GM21367 (cell line): Measurements from ENCODE around the gene KANSL1.
"Not testable (repeated sequence)": the region's sequence is repeated elsewhere in the genome, so short reads cannot be mapped to it uniquely, and the experiment has no call there.

Source experiments
- ATAC-seq: cut with Tn5 transposase; IDR thresholded peaks from one replicate; pipeline ENCODE4 v1.9.1; 2021; ENCODE audit not compliant: unreplicated experiment

Gene KANSL1

DNA sequence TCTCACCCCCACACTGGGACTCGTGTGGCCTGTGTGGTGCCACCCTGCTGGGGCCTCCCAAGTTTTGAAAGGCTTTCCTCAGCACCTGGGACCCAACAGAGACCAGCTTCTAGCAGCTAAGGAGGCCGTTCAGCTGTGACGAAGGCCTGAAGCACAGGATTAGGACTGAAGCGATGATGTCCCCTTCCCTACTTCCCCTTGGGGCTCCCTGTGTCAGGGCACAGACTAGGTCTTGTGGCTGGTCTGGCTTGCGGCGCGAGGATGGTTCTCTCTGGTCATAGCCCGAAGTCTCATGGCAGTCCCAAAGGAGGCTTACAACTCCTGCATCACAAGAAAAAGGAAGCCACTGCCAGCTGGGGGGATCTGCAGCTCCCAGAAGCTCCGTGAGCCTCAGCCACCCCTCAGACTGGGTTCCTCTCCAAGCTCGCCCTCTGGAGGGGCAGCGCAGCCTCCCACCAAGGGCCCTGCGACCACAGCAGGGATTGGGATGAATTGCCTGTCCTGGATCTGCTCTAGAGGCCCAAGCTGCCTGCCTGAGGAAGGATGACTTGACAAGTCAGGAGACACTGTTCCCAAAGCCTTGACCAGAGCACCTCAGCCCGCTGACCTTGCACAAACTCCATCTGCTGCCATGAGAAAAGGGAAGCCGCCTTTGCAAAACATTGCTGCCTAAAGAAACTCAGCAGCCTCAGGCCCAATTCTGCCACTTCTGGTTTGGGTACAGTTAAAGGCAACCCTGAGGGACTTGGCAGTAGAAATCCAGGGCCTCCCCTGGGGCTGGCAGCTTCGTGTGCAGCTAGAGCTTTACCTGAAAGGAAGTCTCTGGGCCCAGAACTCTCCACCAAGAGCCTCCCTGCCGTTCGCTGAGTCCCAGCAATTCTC, 166.8 kb downstream of the KANSL1 start:
- no peak for ATAC-seq

DNA sequence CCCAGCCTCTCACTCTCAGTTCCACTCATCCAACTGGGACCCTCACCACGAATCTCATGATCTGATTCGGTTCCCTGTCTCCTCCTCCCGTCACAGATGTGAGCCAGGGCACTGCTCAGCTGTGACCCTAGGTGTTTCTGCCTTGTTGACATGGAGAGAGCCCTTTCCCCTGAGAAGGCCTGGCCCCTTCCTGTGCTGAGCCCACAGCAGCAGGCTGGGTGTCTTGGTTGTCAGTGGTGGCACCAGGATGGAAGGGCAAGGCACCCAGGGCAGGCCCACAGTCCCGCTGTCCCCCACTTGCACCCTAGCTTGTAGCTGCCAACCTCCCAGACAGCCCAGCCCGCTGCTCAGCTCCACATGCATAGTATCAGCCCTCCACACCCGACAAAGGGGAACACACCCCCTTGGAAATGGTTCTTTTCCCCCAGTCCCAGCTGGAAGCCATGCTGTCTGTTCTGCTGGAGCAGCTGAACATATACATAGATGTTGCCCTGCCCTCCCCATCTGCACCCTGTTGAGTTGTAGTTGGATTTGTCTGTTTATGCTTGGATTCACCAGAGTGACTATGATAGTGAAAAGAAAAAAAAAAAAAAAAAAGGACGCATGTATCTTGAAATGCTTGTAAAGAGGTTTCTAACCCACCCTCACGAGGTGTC, 167.6 kb downstream of the KANSL1 start:
- no peak for ATAC-seq

DNA sequence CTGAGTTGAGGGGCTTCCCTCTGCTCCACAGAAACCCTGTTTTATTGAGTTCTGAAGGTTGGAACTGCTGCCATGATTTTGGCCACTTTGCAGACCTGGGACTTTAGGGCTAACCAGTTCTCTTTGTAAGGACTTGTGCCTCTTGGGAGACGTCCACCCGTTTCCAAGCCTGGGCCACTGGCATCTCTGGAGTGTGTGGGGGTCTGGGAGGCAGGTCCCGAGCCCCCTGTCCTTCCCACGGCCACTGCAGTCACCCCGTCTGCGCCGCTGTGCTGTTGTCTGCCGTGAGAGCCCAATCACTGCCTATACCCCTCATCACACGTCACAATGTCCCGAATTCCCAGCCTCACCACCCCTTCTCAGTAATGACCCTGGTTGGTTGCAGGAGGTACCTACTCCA, 168.2 kb downstream of the KANSL1 start:
- no peak for ATAC-seq

DNA sequence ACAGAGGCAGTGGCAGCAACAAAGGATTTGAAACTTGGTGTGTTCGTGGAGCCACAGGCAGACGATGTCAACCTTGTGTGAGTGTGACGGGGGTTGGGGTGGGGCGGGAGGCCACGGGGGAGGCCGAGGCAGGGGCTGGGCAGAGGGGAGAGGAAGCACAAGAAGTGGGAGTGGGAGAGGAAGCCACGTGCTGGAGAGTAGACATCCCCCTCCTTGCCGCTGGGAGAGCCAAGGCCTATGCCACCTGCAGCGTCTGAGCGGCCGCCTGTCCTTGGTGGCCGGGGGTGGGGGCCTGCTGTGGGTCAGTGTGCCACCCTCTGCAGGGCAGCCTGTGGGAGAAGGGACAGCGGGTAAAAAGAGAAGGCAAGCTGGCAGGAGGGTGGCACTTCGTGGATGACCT, 168.6 kb downstream of the KANSL1 start:
- ATAC-seq, result no peak

DNA sequence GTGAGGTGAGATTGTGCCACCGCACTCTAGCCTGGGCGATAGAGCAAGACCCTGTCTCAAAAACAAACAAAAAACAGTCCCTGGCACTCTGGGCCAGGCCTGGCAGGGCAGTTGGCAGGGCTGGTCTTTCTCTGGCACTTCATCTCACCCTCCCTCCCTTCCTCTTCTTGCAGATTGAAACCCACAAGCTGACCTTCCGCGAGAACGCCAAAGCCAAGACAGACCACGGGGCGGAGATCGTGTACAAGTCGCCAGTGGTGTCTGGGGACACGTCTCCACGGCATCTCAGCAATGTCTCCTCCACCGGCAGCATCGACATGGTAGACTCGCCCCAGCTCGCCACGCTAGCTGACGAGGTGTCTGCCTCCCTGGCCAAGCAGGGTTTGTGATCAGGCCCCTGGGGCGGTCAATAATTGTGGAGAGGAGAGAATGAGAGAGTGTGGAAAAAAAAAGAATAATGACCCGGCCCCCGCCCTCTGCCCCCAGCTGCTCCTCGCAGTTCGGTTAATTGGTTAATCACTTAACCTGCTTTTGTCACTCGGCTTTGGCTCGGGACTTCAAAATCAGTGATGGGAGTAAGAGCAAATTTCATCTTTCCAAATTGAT, 169.3 kb downstream of the KANSL1 start:
- ATAC-seq, result no peak

DNA sequence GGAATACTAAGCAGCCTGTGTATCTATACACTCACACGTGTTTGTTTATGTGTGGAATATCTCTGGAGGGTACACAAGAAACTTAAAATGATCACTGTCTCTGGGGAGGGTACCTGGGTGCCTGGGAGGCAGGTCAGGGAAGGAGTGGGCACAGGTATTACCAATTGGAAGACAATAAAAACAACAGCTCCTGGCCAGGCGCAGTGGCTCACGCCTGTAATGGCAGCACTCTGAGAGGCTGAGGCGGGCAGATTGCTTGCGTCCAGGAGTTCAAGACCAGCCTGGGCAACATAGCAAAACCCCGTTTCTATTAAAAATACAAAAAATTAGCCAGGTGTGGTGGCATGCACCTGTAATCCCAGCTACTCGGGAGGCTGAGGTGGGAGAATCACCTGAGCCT, 169.9 kb downstream of the KANSL1 start:
- ATAC-seq, result not testable (repeated sequence)

DNA sequence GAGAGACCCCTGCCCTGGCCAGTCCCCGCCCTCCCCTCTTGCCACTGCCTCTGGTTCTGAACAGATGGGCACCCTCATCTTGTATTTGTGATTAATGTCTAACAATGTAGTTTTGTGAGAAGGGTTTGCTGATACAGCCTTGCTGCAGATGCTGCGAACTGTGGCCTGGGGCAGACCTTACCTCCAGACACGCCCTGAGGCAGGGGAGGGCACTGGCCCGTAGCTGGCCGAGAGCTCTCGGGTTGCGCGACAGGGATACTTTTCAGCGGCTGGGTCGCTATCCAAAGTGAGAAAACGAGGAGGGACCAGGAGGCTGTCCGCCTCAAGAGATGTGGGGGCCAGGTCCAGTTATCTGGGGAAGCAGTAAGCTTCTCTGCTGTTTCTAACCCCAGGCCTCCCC, 172.2 kb downstream of the KANSL1 start:
- ATAC-seq, result no peak

DNA sequence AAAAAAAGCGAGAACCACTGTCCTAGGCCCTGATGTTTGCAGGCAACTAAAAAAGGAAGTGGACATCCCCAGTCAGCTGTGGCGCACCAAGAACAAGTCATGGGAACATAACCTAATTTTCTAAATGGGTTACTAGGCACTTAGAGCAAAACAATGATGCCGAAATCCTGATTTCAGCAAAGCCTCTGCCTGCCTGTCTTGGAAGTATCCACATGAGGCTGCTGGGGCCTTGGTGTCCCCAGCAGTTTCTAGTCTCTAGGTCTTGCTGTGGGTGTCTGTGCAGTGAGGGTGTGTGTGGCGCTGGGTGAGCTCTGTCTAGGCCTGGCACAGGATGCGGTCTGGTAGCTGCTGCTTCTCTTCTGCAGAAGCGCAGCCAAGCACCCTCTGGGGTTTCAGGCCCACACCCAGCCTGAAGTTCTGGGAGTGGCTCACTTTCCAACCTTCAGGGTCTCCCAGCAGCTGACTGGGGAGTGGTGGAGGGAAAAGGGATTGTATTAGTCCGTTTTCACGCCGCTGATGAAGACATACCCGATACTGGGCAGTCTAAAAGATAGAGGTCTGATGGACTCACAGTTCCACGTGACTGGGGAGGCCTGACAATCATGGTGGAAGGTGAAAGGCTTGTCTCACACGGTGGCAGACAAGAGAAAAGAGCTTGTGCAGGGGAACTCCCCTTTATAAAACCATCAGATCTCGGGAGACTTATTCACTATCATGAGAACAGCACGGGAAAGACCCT, 173.0 kb downstream of the KANSL1 start:
- ATAC-seq, result no peak

DNA sequence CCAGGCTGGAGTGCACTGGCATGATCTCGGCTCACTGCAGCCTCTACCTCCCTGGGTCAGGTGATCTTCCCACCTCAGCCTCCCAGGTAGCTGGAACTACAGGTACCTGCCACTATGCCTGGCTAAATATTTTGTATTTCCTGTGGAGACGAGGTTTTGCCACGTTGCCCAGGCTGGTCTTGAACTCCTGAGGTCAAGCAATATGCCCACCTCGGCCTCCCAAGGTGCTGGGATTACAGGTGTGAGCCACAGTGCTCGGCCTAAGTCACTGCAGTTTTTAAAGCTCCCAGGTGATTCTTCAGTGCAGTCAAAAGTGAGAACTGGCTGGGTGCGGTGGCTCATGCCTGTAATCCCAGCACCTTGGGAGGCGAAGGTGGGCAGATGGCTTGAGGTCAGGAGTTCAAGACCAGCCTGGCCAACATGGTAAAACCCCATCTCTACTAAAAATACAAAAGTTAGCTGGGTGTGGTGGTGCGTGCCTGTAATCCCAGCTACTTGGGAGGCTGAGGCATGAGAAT, 173.8 kb downstream of the KANSL1 start:
- not testable (repeated sequence) for ATAC-seq

DNA sequence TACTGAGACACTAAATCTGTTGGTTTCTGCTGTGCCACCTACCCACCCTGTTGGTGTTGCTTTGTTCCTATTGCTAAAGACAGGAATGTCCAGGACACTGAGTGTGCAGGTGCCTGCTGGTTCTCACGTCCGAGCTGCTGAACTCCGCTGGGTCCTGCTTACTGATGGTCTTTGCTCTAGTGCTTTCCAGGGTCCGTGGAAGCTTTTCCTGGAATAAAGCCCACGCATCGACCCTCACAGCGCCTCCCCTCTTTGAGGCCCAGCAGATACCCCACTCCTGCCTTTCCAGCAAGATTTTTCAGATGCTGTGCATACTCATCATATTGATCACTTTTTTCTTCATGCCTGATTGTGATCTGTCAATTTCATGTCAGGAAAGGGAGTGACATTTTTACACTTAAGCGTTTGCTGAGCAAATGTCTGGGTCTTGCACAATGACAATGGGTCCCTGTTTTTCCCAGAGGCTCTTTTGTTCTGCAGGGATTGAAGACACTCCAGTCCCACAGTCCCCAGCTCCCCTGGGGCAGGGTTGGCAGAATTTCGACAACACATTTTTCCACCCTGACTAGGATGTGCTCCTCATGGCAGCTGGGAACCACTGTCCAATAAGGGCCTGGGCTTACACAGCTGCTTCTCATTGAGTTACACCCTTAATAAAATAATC, 179.6 kb downstream of the KANSL1 start:
- no peak for ATAC-seq

DNA sequence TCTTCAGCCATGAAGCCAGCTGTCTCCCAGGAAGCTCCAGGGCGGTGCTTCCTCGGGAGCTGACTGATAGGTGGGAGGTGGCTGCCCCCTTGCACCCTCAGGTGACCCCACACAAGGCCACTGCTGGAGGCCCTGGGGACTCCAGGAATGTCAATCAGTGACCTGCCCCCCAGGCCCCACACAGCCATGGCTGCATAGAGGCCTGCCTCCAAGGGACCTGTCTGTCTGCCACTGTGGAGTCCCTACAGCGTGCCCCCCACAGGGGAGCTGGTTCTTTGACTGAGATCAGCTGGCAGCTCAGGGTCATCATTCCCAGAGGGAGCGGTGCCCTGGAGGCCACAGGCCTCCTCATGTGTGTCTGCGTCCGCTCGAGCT, 180.1 kb downstream of the KANSL1 start:
- no peak for ATAC-seq

DNA sequence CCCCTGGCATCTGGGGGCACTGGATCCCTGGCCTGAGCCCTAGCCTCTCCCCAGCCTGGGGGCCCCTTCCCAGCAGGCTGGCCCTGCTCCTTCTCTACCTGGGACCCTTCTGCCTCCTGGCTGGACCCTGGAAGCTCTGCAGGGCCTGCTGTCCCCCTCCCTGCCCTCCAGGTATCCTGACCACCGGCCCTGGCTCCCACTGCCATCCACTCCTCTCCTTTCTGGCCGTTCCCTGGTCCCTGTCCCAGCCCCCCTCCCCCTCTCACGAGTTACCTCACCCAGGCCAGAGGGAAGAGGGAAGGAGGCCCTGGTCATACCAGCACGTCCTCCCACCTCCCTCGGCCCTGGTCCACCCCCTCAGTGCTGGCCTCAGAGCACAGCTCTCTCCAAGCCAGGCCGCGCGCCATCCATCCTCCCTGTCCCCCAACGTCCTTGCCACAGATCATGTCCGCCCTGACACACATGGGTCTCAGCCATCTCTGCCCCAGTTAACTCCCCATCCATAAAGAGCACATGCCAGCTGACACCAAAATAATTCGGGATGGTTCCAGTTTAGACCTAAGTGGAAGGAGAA, 180.6 kb downstream of the KANSL1 start:
- ATAC-seq, result no peak

DNA sequence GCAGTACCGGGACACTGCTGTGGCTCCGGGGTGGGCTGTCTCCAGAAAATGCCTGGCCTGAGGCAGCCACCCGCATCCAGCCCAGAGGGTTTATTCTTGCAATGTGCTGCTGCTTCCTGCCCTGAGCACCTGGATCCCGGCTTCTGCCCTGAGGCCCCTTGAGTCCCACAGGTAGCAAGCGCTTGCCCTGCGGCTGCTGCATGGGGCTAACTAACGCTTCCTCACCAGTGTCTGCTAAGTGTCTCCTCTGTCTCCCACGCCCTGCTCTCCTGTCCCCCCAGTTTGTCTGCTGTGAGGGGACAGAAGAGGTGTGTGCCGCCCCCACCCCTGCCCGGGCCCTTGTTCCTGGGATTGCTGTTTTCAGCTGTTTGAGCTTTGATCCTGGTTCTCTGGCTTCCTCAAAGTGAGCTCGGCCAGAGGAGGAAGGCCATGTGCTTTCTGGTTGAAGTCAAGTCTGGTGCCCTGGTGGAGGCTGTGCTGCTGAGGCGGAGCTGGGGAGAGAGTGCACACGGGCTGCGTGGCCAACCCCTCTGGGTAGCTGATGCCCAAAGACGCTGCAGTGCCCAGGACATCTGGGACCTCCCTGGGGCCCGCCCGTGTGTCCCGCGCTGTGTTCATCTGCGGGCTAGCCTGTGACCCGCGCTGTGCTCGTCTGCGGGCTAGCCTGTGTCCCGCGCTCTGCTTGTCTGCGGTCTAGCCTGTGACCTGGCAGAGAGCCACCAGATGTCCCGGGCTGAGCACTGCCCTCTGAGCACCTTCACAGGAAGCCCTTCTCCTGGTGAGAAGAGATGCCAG, 181.3 kb downstream of the KANSL1 start:
- no peak for ATAC-seq

DNA sequence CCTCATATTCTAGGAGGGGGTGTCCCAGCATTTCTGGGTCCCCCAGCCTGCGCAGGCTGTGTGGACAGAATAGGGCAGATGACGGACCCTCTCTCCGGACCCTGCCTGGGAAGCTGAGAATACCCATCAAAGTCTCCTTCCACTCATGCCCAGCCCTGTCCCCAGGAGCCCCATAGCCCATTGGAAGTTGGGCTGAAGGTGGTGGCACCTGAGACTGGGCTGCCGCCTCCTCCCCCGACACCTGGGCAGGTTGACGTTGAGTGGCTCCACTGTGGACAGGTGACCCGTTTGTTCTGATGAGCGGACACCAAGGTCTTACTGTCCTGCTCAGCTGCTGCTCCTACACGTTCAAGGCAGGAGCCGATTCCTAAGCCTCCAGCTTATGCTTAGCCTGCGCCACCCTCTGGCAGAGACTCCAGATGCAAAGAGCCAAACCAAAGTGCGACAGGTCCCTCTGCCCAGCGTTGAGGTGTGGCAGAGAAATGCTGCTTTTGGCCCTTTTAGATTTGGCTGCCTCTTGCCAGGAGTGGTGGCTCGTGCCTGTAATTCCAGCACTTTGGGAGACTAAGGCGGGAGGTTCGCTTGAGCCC, 182.5 kb downstream of the KANSL1 start:
- ATAC-seq, result no peak

DNA sequence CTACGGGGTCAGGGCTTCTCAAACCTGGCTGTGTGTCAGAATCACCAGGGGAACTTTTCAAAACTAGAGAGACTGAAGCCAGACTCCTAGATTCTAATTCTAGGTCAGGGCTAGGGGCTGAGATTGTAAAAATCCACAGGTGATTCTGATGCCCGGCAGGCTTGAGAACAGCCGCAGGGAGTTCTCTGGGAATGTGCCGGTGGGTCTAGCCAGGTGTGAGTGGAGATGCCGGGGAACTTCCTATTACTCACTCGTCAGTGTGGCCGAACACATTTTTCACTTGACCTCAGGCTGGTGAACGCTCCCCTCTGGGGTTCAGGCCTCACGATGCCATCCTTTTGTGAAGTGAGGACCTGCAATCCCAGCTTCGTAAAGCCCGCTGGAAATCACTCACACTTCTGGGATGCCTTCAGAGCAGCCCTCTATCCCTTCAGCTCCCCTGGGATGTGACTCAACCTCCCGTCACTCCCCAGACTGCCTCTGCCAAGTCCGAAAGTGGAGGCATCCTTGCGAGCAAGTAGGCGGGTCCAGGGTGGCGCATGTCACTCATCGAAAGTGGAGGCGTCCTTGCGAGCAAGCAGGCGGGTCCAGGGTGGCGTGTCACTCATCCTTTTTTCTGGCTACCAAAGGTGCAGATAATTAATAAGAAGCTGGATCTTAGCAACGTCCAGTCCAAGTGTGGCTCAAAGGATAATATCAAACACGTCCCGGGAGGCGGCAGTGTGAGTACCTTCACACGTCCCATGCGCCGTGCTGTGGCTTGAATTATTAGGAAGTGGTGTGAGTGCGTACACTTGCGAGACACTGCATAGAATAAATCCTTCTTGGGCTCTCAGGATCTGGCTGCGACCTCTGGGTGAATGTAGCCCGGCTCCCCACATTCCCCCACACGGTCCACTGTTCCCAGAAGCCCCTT, 183.3 kb downstream of the KANSL1 start:
- no peak for ATAC-seq

DNA sequence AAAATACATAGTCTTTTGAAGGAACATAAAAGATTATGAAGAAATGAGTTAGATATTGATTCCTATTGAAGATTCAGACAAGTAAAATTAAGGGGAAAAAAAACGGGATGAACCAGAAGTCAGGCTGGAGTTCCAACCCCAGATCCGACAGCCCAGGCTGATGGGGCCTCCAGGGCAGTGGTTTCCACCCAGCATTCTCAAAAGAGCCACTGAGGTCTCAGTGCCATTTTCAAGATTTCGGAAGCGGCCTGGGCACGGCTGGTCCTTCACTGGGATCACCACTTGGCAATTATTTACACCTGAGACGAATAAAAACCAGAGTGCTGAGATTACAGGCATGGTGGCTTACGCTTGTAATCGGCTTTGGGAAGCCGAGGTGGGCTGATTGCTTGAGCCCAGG, 184.6 kb downstream of the KANSL1 start:
- no peak for ATAC-seq

DNA sequence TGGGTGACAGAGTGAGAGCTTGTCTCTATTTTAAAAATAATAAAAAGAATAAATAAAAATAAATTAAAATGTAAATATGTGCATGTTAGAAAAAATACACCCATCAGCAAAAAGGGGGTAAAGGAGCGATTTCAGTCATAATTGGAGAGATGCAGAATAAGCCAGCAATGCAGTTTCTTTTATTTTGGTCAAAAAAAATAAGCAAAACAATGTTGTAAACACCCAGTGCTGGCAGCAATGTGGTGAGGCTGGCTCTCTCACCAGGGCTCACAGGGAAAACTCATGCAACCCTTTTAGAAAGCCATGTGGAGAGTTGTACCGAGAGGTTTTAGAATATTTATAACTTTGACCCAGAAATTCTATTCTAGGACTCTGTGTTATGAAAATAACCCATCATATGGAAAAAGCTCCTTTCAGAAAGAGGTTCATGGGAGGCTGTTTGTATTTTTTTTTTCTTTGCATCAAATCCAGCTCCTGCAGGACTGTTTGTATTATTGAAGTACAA, 185.7 kb downstream of the KANSL1 start:
- no peak for ATAC-seq

DNA sequence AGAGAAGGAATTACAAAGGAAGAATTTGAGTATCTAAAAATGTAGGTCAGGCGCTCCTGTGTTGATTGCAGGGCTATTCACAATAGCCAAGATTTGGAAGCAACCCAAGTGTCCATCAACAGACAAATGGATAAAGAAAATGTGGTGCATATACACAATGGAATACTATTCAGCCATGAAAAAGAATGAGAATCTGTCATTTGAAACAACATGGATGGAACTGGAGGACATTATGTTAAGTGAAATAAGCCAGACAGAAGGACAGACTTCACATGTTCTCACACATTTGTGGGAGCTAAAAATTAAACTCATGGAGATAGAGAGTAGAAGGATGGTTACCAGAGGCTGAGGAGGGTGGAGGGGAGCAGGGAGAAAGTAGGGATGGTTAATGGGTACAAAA, 187.1 kb downstream of the KANSL1 start:
- ATAC-seq, result not testable (repeated sequence)
